ENCODE results near the gene ZC3H18.

DNA sequence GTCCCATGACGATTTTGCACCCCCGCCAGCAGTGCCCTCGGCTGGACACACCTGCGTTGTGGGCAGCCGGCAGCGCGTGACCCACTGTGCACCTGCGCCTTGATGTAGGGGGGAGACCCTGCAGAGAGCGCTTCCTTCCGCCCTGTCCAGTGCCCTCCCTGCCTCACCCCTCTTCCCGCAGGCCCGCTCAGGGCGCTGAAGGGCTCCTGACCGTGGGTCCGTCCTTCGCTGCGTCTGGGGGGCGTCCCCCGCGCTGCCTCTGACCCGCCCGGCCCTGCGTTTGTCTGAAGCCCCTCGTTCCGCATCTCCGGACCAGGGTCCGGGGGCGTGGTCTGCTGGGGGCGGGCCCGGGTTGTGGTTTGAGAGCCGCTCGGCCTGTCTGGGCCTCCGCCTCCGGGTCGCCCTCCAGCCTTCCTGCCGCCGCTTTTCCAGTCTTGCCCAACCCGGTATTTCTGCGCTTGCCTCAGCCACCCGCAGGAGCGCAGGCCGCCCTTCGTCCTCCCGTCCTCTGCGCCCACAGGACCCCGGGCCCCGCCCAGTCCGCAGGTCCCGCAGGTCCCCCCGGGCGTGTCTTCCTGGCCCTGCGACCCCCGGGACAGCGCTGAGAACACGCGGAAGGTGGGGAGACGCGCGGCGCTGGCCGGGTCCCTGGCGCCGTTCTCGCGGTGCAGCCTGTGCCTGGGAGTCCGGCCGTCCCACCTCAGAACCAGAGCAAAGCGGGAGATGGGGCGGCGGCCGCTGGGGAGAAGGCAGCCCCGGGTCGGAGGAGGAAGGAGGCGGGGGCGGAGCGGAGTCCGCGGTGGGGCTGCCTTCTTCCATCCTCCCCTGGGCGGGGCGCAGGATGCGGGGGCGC, 64.2 kb downstream of the ZC3H18 start:
- TF ChIP-seq EZH2 (IDR thresholded peaks at IDR 0.05) (no peak), POLR2AphosphoS5 (IDR thresholded peaks at IDR 0.05; ENCODE audit: borderline replicate concordance, low read depth, low read length) (no peak)
